AG04449 (cell line): ENCODE results near the gene MSH5.

ENCODE experiments used
- CTCF ChIA-PET: fragments of 350-600 bp; formaldehyde crosslinking; extraction: SDS; loops from one replicate; lab custom pipeline; 2021; ENCODE audit warnings: antibody characterized with exemption; lab: Yijun Ruan, JAX
- POLR2A ChIA-PET: fragments of 400-600, 350-600 bp; formaldehyde crosslinking; extraction: SDS; loops from one replicate; lab custom pipeline; 2020; ENCODE audit warnings: antibody characterized with exemption, inconsistent platforms; lab: Yijun Ruan, JAX
- DNase-seq: peaks from one replicate; pipeline ENCODE4 v3.0.0-alpha.2; 2010; ENCODE audit warnings: low read depth, low spot score
- H3K4me3 ChIP-seq: 2 replicates; pipeline ENCODE4 v1.5.1; 2011; ENCODE audit warnings: low read depth, mild to moderate bottlenecking, control low read depth, low read length
- TF ChIP-seq, protein P1 (sequence below): IDR thresholded peaks from one replicate; pipeline ENCODE4 v1.5.1; 2011; ENCODE audit warnings: mild to moderate bottlenecking, moderate library complexity, low read length, control low read depth, inconsistent platforms; ENCODE audit not compliant: insufficient read depth; ENCODE audit errors: missing control alignments

The MSH5 gene

DNA sequence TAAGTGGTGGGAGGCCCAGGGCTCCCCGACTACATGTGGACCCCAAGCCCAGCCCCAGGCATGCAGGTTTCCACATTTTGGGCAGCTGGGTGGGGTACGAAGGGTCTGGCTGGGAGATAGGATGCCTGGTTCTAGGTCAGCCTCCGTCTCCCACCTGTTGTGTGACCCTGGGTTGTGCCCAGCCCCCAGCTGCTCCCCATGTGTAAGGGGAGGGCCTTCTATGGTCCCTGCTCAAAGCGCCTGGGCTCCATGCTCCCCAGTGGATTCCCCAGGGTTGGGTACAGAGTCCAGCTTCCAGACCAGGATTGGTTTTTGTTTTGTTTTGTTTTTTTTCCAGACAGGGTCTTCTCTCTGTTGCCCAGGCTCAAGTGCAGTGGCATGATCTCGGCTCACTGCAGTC, 38.4 kb downstream of the MSH5 start:
- TF ChIP-seq, protein P1, sequence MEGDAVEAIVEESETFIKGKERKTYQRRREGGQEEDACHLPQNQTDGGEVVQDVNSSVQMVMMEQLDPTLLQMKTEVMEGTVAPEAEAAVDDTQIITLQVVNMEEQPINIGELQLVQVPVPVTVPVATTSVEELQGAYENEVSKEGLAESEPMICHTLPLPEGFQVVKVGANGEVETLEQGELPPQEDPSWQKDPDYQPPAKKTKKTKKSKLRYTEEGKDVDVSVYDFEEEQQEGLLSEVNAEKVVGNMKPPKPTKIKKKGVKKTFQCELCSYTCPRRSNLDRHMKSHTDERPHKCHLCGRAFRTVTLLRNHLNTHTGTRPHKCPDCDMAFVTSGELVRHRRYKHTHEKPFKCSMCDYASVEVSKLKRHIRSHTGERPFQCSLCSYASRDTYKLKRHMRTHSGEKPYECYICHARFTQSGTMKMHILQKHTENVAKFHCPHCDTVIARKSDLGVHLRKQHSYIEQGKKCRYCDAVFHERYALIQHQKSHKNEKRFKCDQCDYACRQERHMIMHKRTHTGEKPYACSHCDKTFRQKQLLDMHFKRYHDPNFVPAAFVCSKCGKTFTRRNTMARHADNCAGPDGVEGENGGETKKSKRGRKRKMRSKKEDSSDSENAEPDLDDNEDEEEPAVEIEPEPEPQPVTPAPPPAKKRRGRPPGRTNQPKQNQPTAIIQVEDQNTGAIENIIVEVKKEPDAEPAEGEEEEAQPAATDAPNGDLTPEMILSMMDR, result no peak
- no peak for DNase-seq
- no peak overlapping the region for H3K4me3 ChIP-seq
- CTCF ChIA-PET, result interaction anchor here (1.0 to 3.8 kb wide), 4 partner anchors 9 to 18 kb away, joined by 3 to 18 read pairs (median 8); no protein-coding TSS in a partner anchor
- POLR2A ChIA-PET, result no interaction called here

DNA sequence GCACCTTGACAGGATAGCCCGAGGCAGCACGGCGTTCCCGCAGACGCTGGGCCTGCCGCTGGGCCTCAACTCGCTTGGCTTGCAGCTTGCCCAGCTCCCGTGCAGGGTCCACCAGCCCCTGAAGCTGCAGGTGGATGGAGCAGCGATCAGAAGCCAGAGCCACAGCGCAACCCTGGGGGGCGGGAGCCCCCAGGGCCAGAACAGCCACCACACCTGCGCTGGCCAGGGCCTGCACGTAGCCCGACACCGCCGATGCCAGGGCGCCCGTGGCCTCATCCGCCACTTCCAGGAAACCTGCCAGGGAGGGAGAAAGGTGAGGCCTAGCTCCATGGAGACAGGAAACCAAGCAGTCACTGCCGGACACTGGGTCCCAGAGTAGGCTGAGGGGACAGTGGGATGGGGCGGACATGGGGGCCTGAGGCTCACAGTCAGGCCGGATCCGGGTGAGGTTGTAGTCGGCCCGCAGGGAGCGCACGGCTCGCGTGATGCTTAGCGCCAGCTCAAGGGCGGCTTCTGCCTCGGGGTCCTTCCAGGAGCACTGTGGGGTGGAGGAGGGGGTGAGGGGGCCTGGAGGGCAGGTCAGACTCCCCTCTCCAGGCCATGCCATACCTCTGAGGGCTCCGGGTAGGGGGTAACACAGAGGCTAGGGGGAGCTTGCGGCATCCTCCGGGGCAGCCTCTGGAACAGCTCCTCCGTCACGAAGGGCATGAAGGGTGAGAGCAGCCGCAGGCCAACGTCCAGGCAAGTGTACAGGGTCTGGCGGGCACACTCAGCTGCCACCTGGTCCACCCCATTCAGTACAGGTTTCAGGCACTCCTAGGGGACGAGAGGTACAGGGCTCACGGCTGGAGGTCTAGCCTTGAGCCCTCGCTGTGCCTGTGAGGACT, 39.4 kb downstream of the MSH5 start:
- no peak overlapping the region for H3K4me3 ChIP-seq
- ChIA-PET CTCF (interaction anchor here (3.8 to 4.7 kb wide), 2 partner anchors 10 to 12 kb away, joined by 18 to 23 read pairs; no protein-coding TSS in a partner anchor), POLR2A (no interaction called here)
- DNase-seq, result no peak
- TF ChIP-seq, protein P1, result no peak

DNA sequence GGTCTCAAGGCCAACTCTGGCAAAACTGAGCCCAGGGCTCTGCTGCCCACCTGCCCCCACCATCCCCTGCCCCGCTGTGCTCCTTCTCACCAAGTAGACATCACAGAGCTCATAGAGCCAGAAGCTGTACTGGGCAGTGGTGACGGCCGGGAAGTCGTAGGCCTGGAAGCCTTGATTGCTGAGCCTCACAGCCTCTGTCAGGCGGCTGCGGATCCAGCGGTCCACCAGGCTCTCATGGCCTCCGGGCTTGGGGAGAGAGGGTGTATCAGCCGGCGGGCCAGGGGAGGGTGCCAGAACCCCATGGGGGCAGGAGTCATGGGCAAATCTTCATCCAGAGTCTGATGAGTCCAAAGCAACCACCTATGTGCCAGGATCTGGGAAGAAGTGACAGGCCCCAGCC, 40.1 kb downstream of the MSH5 start:
- H3K4me3 ChIP-seq, result no peak overlapping the region
- CTCF ChIA-PET, result interaction anchor here (3.8 to 4.7 kb wide), 2 partner anchors 10 to 11 kb away, joined by 18 to 23 read pairs; no protein-coding TSS in a partner anchor
- POLR2A ChIA-PET, result no interaction called here
- no peak for DNase-seq
- TF ChIP-seq, protein P1, result no peak

DNA sequence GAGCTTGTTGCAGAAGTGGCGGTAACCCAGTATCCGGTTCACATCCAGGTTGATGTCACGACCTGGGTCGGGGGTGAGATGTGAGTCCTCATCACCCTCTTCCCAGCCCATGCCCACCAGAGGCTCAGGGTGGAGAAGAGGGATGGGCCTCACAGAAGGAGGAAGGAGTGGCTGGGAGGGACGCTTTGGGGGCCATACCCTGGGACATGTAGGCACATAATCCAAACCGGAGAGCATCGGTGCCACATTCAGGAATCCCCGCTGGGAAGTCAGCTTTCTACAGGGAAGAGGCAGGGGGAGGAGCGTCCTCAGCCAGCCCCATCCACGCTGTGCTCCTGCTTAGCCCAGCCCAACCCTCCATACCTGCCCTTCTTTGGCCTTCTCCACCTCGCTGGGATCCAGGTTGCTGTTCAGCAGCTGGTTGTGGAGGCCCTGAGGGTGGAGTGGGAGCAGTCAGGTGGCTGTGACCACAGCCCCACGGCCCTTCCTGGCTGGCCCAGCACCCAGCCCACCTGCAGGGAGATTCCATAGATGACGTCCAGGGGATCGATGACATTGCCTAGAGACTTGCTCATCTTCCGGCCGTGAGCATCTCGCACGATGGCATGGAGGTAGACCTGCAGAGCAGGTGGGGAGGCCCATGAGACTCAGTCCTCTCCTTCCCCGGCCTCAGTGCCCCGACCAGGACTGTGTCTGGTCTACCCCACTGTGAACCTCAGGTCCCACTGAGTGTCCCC, 40.9 kb downstream of the MSH5 start:
- POLR2A ChIA-PET, result no interaction called here
- DNase-seq, result no peak
- TF ChIP-seq, protein P1, result no peak
- no peak overlapping the region for H3K4me3 ChIP-seq
- CTCF ChIA-PET, result interaction anchor here (3.8 to 4.7 kb wide), 2 partner anchors 10 to 11 kb away, joined by 18 to 23 read pairs; no protein-coding TSS in a partner anchor

DNA sequence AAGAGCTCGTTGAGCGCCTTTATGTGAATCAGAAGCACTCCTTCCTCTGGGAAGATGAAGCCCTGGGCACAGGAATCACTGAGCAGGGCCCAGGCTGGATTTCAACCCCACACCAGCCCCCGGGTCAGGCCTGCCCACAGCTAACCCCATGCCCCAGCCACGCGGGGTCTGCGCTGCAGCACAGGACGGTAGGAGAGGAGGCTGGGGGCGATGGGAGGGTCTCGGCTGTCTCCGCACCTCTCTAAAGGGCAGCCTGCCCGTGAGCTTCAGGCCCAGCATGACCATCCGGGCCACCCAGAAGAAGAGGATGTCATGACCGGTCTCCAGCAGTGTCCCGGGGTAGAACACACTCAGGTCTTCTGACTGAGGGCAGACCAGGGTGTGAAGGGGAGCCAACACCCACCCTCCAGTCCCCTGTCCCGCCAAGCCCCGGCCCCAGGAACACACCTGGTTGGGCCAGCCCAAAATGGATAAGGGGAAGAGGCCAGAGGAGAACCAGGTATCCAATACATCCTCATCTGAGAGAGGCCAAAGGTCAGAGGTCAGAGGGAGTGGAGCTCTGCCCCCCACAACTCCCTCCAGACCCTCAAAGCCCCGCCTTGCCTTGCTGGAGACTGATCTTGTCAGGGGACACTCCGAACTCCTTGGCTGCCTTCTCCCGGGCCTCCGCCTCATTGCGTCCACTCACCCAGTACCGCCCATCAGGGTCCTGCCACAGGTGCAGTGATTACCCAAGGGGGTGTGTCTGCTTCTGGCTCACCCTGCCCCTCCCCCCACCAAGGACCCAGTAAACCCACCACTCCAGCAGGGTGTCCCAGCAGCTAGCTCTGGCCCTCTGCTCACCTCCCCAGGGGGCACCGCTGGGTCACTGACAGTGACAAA, 41.7 kb downstream of the MSH5 start:
- H3K4me3 ChIP-seq, result no peak overlapping the region
- DNase-seq, result no peak
- TF ChIP-seq, protein P1, result no peak
- ChIA-PET POLR2A (no interaction called here), CTCF (interaction anchor here (3.8 to 4.7 kb wide), 3 partner anchors 10 to 14 kb away, joined by 14 to 23 read pairs (median 18); partner anchors contain the start of gene VARS1)
